ENCODE measurements around the gene STING1.

The STING1 gene

DNA sequence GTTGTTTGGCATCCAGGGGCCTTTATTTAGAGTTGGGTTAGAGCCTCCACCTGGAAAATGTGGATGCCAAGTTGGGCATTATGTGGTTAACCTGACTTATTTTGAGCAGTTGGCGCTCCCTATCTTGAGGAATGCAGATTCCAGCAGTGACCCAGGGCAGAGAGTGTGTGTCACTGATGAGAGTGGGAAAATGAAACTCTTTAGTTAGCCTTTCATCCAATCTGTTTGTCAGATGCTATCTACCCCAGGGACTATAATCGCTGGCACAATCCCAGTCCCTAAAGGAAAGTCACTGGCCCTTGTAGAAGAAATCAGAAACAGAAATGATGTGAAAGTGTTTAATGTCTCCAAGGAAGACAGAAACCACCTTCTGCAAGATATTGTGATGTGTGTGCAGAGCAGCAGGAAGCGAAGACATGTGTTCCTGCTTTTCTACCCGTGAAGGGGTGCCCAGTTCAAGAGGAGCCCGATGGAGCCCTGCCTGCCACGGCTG is 10.2 kb upstream of the STING1 start:
- TF ChIP-seq, protein P1, sequence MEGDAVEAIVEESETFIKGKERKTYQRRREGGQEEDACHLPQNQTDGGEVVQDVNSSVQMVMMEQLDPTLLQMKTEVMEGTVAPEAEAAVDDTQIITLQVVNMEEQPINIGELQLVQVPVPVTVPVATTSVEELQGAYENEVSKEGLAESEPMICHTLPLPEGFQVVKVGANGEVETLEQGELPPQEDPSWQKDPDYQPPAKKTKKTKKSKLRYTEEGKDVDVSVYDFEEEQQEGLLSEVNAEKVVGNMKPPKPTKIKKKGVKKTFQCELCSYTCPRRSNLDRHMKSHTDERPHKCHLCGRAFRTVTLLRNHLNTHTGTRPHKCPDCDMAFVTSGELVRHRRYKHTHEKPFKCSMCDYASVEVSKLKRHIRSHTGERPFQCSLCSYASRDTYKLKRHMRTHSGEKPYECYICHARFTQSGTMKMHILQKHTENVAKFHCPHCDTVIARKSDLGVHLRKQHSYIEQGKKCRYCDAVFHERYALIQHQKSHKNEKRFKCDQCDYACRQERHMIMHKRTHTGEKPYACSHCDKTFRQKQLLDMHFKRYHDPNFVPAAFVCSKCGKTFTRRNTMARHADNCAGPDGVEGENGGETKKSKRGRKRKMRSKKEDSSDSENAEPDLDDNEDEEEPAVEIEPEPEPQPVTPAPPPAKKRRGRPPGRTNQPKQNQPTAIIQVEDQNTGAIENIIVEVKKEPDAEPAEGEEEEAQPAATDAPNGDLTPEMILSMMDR (IDR thresholded peaks at IDR 0.05), result no peak

DNA sequence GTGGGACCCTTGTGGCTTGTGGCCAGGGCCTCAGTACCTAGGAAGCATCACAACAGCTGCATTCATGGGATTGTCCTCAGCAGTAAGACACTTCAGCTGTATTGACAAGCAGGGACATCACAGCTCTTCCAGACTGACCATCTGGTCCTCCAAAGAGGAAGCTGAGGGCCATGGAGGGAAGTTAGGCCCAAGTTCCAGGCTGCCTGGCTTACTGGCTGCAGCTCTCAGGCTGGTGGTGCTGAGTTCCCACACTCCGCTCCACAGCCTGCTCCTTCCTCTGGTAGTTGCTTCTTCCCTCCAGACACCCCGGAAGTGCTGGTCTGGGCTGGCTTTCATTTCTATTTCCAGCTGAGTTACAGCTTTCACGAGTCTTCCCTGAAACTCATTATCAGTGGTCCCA is 5.7 kb upstream of the STING1 start:
- TF ChIP-seq, protein P1 (IDR thresholded peaks at IDR 0.05), result no peak

GRCh38 chr5:139486201-139486600 is 3.6 kb upstream of the STING1 start:
- TF ChIP-seq, protein P1 (IDR thresholded peaks at IDR 0.05), result no peak

DNA sequence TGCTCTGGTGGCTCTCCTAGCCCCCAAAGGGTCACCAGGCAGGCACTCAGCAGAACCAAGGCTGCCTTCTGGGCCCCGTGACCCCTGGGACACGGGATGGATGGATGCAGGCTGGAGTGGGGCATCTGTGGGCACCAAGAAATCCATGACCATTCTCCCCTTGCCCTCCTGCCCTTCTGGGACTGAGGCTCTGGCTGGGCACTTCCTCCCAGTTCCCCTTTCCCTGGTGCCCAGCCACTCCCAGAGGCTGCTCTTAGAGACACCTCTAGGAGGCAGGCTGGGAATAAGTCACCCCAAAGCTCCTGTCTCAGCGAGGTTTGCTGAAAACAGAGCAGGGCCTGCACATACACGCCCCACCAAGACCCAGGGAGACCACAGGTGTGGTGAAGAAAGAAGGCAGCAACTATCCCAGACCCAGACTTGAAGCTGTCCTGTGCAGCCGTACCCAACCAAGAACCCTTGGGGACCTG is 943 bp downstream of the STING1 start:
- TF ChIP-seq, protein P1 (IDR thresholded peaks at IDR 0.05), result no peak

- TF ChIP-seq, protein P1 (IDR thresholded peaks at IDR 0.05), result no peak
Observed at GRCh38 chr5:139481122-139481533, 1.4 kb downstream of the STING1 start.

GRCh38 chr5:139475865-139476617 is 6.5 kb downstream of the STING1 start:
- TF ChIP-seq, protein P1 (IDR thresholded peaks at IDR 0.05), result no peak

DNA sequence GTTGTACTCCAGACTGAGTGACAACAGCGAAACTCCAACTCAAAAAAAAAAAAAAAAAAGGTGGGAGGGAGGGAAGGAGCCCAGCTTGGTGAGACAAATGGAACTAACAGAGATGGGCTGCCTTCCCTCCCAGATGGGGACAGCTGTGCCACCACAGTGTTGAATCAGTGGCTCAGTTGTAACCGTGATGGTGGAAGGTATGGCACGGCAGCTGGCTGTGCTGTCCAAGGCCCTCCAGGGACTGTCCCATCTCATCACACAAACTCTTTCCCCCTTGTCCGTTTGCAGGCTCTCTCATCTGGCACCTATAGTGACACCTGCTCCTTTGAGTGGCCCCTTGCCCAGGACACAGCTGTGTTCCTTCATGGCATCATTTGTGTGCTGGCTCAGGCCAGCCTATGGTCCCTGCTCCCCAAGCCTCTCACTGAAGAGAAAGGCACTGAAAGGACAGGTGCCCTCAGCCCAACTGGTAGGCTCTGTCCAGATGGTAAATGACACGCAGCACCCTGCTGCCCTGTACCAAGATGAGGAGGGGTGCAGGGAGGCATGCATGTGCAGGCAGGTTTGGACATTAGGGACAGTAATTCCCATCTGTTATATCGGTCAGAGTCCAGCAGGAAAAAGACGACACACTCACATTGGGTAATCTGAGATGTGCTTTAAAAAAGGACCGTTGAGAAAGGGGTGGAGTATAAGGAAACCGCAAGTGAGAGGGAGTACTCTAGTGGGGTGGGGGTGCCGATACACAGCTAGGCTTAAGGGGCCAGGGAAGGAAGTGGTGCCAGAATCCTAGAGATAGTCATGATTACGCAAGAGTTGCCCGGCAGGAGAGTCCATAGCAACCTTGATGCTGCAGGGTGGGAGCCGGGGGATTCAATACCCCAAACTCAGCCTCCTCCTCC is 7.4 kb downstream of the STING1 start:
- TF ChIP-seq, protein P1 (IDR thresholded peaks at IDR 0.05), result no peak
